ENCODE data around the gene PLS3. TPM values are rescaled to one million over a fixed set of nuclear protein-coding genes. Genes with fewer than 3 reads are reported as not detected.

PLS3 gene
- total and polyA plus RNA-seq, 2 of the 4 experiments (the other 2 are of a cell fraction) = 158 to 252 TPM

DNA sequence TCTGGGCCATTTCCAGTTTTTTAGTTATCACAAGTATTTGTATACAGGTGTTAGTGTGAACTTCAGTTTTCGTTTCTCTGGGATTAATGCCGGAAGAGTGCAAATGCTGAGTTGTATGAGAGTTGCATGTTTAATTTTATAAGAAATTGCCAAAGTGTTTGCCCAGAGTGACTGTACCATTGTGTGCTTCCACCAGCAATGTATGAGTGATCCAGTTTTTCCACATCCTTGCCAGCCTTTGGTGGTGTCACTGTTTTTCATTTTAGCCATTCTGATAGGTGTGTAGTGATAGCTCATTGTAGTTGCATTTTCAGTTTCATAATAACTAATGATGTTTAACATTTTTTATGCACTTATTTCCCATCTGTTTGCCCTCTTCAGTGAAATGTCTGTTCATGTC lies 18.4 kb downstream of the PLS3 start:
- peaks cover 4% of the 10 kb centered on the region; the same call in 1 of the 2 replicates for H3K36me3 ChIP-seq (ENCODE audit: control insufficient read depth, insufficient read depth, low read length)
- no peak overlapping the region for H3K27ac ChIP-seq (ENCODE audit: insufficient read depth, low read length)
- H3K23ac ChIP-seq (ENCODE audit: low read depth, low read length) = no peak overlapping the region
- intact Hi-C loops (cut with micrococcal nuclease) (no loop called here), in situ Hi-C loops (cut with MboI; ENCODE audit: low sequenced_read_pairs) (no loop called here), dilution Hi-C loops (cut with HindIII; ENCODE audit: low sequenced_read_pairs, unreplicated experiment) (no loop called here)
- H3K9me1 ChIP-seq (ENCODE audit: insufficient read depth, low read length) = no peaks in the 10 kb centered on the region
- H4K20me1 ChIP-seq (ENCODE audit: insufficient read depth, low read length) = peaks cover 6% of the 10 kb centered on the region; the same call in 1 of the 2 replicates
- no peak overlapping the region for H3K4me3 ChIP-seq (ENCODE audit: insufficient read depth, low read depth, low read length)
- H3K4me2 ChIP-seq (ENCODE audit: low read depth, low read length) = no peak overlapping the region
- no peak overlapping the region for H3K18ac ChIP-seq (ENCODE audit: low read depth, low read length)
- H3K9ac ChIP-seq (ENCODE audit: low read depth, low read length) = no peak overlapping the region
- no peak overlapping the region for H4K5ac ChIP-seq (ENCODE audit: low read depth, low read length)
- DNase-seq = no peak
- no peak overlapping the region for H2BK5ac ChIP-seq (ENCODE audit: low read depth, low read length, poor library complexity, severe bottlenecking)
- no peaks in the 10 kb centered on the region for H3K9me3 ChIP-seq (ENCODE audit: control insufficient read depth, insufficient read depth, low read length)
- 0 out of 4 replicates have a peak, but pooled peaks cover 3% of the 10 kb centered on the region in 2 experiments for H3K79me1 ChIP-seq (ENCODE audit: low read depth in 1 of 2, low read length in 2 of 2)
- no peak overlapping the region for H4K8ac ChIP-seq (ENCODE audit: low read depth in 2 of 2, low read length in 2 of 2)
- no peak overlapping the region for H2AK5ac ChIP-seq (ENCODE audit: low read depth, low read length)
- peaks cover 3% of the 10 kb centered on the region for H3K27me3 ChIP-seq (ENCODE audit: control insufficient read depth, insufficient read depth, low read length)
- ChIA-PET CTCF (no interaction called here), POLR2A (ENCODE audit: unreplicated experiment) (no interaction called here)
- TF ChIP-seq, protein P1, sequence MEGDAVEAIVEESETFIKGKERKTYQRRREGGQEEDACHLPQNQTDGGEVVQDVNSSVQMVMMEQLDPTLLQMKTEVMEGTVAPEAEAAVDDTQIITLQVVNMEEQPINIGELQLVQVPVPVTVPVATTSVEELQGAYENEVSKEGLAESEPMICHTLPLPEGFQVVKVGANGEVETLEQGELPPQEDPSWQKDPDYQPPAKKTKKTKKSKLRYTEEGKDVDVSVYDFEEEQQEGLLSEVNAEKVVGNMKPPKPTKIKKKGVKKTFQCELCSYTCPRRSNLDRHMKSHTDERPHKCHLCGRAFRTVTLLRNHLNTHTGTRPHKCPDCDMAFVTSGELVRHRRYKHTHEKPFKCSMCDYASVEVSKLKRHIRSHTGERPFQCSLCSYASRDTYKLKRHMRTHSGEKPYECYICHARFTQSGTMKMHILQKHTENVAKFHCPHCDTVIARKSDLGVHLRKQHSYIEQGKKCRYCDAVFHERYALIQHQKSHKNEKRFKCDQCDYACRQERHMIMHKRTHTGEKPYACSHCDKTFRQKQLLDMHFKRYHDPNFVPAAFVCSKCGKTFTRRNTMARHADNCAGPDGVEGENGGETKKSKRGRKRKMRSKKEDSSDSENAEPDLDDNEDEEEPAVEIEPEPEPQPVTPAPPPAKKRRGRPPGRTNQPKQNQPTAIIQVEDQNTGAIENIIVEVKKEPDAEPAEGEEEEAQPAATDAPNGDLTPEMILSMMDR (conservative IDR thresholded peaks at IDR 0.05; ENCODE audit: low read depth, low read length) = no peak
- TF ChIP-seq, protein P2, sequence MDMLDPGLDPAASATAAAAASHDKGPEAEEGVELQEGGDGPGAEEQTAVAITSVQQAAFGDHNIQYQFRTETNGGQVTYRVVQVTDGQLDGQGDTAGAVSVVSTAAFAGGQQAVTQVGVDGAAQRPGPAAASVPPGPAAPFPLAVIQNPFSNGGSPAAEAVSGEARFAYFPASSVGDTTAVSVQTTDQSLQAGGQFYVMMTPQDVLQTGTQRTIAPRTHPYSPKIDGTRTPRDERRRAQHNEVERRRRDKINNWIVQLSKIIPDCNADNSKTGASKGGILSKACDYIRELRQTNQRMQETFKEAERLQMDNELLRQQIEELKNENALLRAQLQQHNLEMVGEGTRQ (IDR thresholded peaks at IDR 0.05; ENCODE audit: low read depth, low read length) = no peak
- TF ChIP-seq MAZ (IDR thresholded peaks at IDR 0.05; ENCODE audit: borderline replicate concordance, low read depth, low read length) (no peak), CEBPB (IDR thresholded peaks at IDR 0.05; ENCODE audit: low read depth, low read length) (no peak), RAD21 (IDR thresholded peaks at IDR 0.05; ENCODE audit: low read length) (no peak), MAFK (IDR thresholded peaks at IDR 0.05; ENCODE audit: low read depth, low read length) (no peak), POLR2A (IDR thresholded peaks at IDR 0.05; ENCODE audit: low read depth, low read length) (no peak), RCOR1 (IDR thresholded peaks at IDR 0.05; ENCODE audit: insufficient replicate concordance, low read length) (no peak), SMC3 (IDR thresholded peaks at IDR 0.05; ENCODE audit: low read depth, low read length) (no peak), RFX5 (IDR thresholded peaks at IDR 0.05; ENCODE audit: low read depth, low read length) (no peak), NFE2L2 (IDR thresholded peaks at IDR 0.05; ENCODE audit: low read depth, low read length) (no peak), BHLHE40 (IDR thresholded peaks at IDR 0.05; ENCODE audit: low read depth, low read length) (no peak), CHD1 (IDR thresholded peaks at IDR 0.05; ENCODE audit: low read depth, low read length) (no peak), MXI1 (IDR thresholded peaks at IDR 0.05; ENCODE audit: borderline replicate concordance, low read depth, low read length) (no peak), FOS (IDR thresholded peaks at IDR 0.05; ENCODE audit: low read depth, low read length) (no peak)
- TF ChIP-seq, protein P3, sequence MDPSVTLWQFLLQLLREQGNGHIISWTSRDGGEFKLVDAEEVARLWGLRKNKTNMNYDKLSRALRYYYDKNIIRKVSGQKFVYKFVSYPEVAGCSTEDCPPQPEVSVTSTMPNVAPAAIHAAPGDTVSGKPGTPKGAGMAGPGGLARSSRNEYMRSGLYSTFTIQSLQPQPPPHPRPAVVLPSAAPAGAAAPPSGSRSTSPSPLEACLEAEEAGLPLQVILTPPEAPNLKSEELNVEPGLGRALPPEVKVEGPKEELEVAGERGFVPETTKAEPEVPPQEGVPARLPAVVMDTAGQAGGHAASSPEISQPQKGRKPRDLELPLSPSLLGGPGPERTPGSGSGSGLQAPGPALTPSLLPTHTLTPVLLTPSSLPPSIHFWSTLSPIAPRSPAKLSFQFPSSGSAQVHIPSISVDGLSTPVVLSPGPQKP (IDR thresholded peaks at IDR 0.05; ENCODE audit: borderline replicate concordance, low read depth, low read length) = no peak
- H2BK20ac ChIP-seq (ENCODE audit: low read depth, low read length) = no peak overlapping the region
- H2BK15ac ChIP-seq (ENCODE audit: low read depth, low read length) = no peak overlapping the region
- H2AFZ ChIP-seq (replicated peaks; ENCODE audit: low read length, poor library complexity) = no peak overlapping the region
- no peak overlapping the region for H2AK9ac ChIP-seq (replicated peaks; ENCODE audit: low read depth, low read length, poor library complexity)
- no peak overlapping the region for H3K14ac ChIP-seq (replicated peaks; ENCODE audit: low read depth, low read length)
- H3K4me1 ChIP-seq (ENCODE audit: control insufficient read depth, insufficient read depth, low read length) = no peaks in the 10 kb centered on the region
- BruUV-seq (replicated peaks) = no TSS peak
- H2BK120ac ChIP-seq (ENCODE audit: low read depth, low read length) = no peak overlapping the region
- ATAC-seq (ENCODE audit: low read depth) = no peak
- no peak overlapping the region for H3K4ac ChIP-seq (ENCODE audit: low read depth, low read length)
- WGBS, 2 experiments (ENCODE audit: extremely low coverage in 2 of 2, insufficient read length in 1 of 2) = no CpG with 5 or more reads among the region's 2 CpGs
- H3K56ac ChIP-seq (ENCODE audit: extremely low read depth, insufficient read depth, low read length) = no peak overlapping the region
- H4K91ac ChIP-seq (ENCODE audit: insufficient read depth, low read depth, low read length) = no peak overlapping the region

Data from IMR-90 (cell line).